Fibroblast of lung (primary cell): Measurements from ENCODE around the gene CYB5A. TPM values are rescaled to one million over a fixed set of nuclear protein-coding genes. Genes with fewer than 3 reads are reported as not detected.

Experiments
- DNase-seq, 2 donors: peaks; one replicate each; pipeline versions ENCODE4 v3.0.0 to v3.0.0-alpha.2; 2010; ENCODE audit warnings: low read depth in 2 of 2
- H2AFZ ChIP-seq: 2 replicates; pipeline ENCODE4 v1.5.1; 2012; ENCODE audit warnings: low read length, control low read depth, inconsistent platforms
- H3K27ac ChIP-seq: 2 replicates; pipeline ENCODE4 v1.5.1; 2011; ENCODE audit warnings: low read length, control low read depth; ENCODE audit not compliant: insufficient read depth
- H3K27me3 ChIP-seq: 2 replicates; pipeline ENCODE4 v1.5.1; 2011; ENCODE audit warnings: mild to moderate bottlenecking, low read length; ENCODE audit not compliant: control insufficient read depth, insufficient read depth
- H3K36me3 ChIP-seq: 2 replicates; pipeline ENCODE4 v1.5.1; 2011; ENCODE audit warnings: low read length; ENCODE audit not compliant: control insufficient read depth, insufficient read depth
- H3K4me1 ChIP-seq: 2 replicates; pipeline ENCODE4 v1.5.1; 2011; ENCODE audit warnings: low read length; ENCODE audit not compliant: control insufficient read depth, insufficient read depth; ENCODE audit errors: extremely low read depth
- H3K4me2 ChIP-seq: 2 replicates; pipeline ENCODE4 v1.5.1; 2011; ENCODE audit warnings: low read length, control low read depth; ENCODE audit not compliant: insufficient read depth; ENCODE audit errors: extremely low read depth
- H3K4me3 ChIP-seq, 4 experiments: fragments of 200-600 bp in 1 of 4; sonication (generic) in 1 of 4; replicated peaks in 1 of 4; 2 replicates each; pipeline ENCODE4 v1.5.1; 2011 to 2016; ENCODE audit warnings: low read length in 4 of 4, low read depth in 3 of 4, mild to moderate bottlenecking in 3 of 4, control low read depth in 2 of 4, inconsistent platforms in 1 of 4, mixed read lengths in 1 of 4; ENCODE audit not compliant: insufficient read depth in 1 of 4; ENCODE audit errors: control extremely low read depth in 1 of 4
- H3K79me2 ChIP-seq: 2 replicates; pipeline ENCODE4 v1.5.1; 2012; ENCODE audit warnings: mild to moderate bottlenecking, low read length, inconsistent platforms; ENCODE audit not compliant: control insufficient read depth, insufficient read depth
- H3K9ac ChIP-seq: 2 replicates; pipeline ENCODE4 v1.5.1; 2011; ENCODE audit warnings: mild to moderate bottlenecking, low read length, control low read depth; ENCODE audit not compliant: insufficient read depth
- H3K9me3 ChIP-seq: 2 replicates; pipeline ENCODE4 v1.5.1; 2012; ENCODE audit warnings: low read depth, low read length; ENCODE audit not compliant: control insufficient read depth, insufficient read depth
- H4K20me1 ChIP-seq: 2 replicates; pipeline ENCODE4 v1.5.1; 2011; ENCODE audit warnings: low read length; ENCODE audit not compliant: control insufficient read depth, insufficient read depth; ENCODE audit errors: extremely low read depth
- CTCF ChIP-seq, 2 donors: IDR thresholded peaks in 1 of 2; conservative IDR thresholded peaks in 1 of 2; 1 replicate in 1 of 2; 2 replicates in 1 of 2; pipeline ENCODE4 v1.5.1; 2011 to 2012; ENCODE audit warnings: low read length in 2 of 2, control low read depth in 1 of 2, inconsistent platforms in 1 of 2, low read depth in 1 of 2, mild to moderate bottlenecking in 1 of 2
- EZH2 ChIP-seq: IDR thresholded peaks from 2 replicates; pipeline ENCODE4 v1.5.1; 2012; ENCODE audit warnings: low read length, control low read depth, mild to moderate bottlenecking; ENCODE audit errors: missing control alignments
- polyA plus RNA-seq, 2 donors: library from polyadenylated mRNA; depleted of rRNA in 1 of 2; stranded (reverse) in 1 of 2; unstranded in 1 of 2; fragments of >200 nt; gene quantifications; 2 replicates each; pipeline ENCODE4 v1.2.1, GENCODE V29; 2011 to 2012; ENCODE audit warnings: missing spikeins in 1 of 2
- total RNA-seq: library from RNA; depleted of rRNA; stranded (reverse); fragments of >200 nt; gene quantifications from 2 replicates; pipeline ENCODE4 v1.2.1, GENCODE V29; 2014

CYB5A gene
- total and polyA plus RNA-seq, 2 donors (not counting 1 experiment from before 2014, with no cell fraction given): 111 to 113 TPM

- Histone ChIP-seq H3K9me3 (no peaks in the 10 kb centered on the region), H3K9ac (no peak overlapping the region), H3K27ac (no peak overlapping the region), H2AFZ (no peak overlapping the region), H3K4me1 (no peaks in the 10 kb centered on the region), H3K27me3 (no peaks in the 10 kb centered on the region), H3K4me2 (no peak overlapping the region), H4K20me1 (no peaks in the 10 kb centered on the region), H3K4me3 (no peak overlapping the region), H3K79me2 (no peaks in the 10 kb centered on the region), H3K36me3 (no peaks in the 10 kb centered on the region)
- DNase-seq: no peak
- no peak for TF ChIP-seq CTCF (conservative IDR thresholded peaks at IDR 0.05 in 1 of 2, IDR thresholded peaks at IDR 0.05 in 1 of 2; ENCODE audit: low read depth in 1 of 2, low read length in 2 of 2)
- no peak for TF ChIP-seq EZH2
These were observed 63.5 kb downstream of the CYB5A start for GRCh38 chr18:74228312-74228711.

GRCh38 chr18:74226666-74227065 lies 65.1 kb downstream of the CYB5A start:
- H3K9ac ChIP-seq: no peak overlapping the region
- no peaks in the 10 kb centered on the region for H3K9me3 ChIP-seq
- no peaks in the 10 kb centered on the region for H3K4me1 ChIP-seq
- no peak overlapping the region for H3K27ac ChIP-seq
- TF ChIP-seq EZH2 (no peak), CTCF (conservative IDR thresholded peaks at IDR 0.05 in 1 of 2, IDR thresholded peaks at IDR 0.05 in 1 of 2; ENCODE audit: low read depth in 1 of 2, low read length in 2 of 2) (no peak)
- no peak overlapping the region for H3K4me2 ChIP-seq
- H3K27me3 ChIP-seq: no peaks in the 10 kb centered on the region
- no peaks in the 10 kb centered on the region for H4K20me1 ChIP-seq
- H3K4me3 ChIP-seq: no peak overlapping the region
- no peaks in the 10 kb centered on the region for H3K36me3 ChIP-seq
- no peak for DNase-seq
- no peaks in the 10 kb centered on the region for H3K79me2 ChIP-seq
- H2AFZ ChIP-seq: no peak overlapping the region

GRCh38 chr18:74226156-74226555 lies 65.6 kb downstream of the CYB5A start:
- H3K9me3 ChIP-seq: no peaks in the 10 kb centered on the region
- no peaks in the 10 kb centered on the region for H3K79me2 ChIP-seq
- no peak overlapping the region for H3K9ac ChIP-seq
- H3K36me3 ChIP-seq: no peaks in the 10 kb centered on the region
- no peak overlapping the region for H3K27ac ChIP-seq
- no peaks in the 10 kb centered on the region for H3K4me1 ChIP-seq
- no peaks in the 10 kb centered on the region for H3K27me3 ChIP-seq
- no peaks in the 10 kb centered on the region for H4K20me1 ChIP-seq
- no peak overlapping the region for H3K4me3 ChIP-seq
- DNase-seq: no peak
- no peak overlapping the region for H2AFZ ChIP-seq
- TF ChIP-seq CTCF (conservative IDR thresholded peaks at IDR 0.05 in 1 of 2, IDR thresholded peaks at IDR 0.05 in 1 of 2; ENCODE audit: low read depth in 1 of 2, low read length in 2 of 2): no peak
- no peak for TF ChIP-seq EZH2
- no peak overlapping the region for H3K4me2 ChIP-seq
